GM13976 (cell line): Measurements from ENCODE around the gene RABAC1.
"Not testable (repeated sequence)": the region's sequence is repeated elsewhere in the genome, so short reads cannot be mapped to it uniquely, and the experiment has no call there.

Experiments
- DNase-seq: peaks from one replicate; pipeline ENCODE4 v3.0.0; 2012; ENCODE audit warnings: low spot score
- CTCF ChIP-seq: IDR thresholded peaks from 2 replicates; pipeline ENCODE4 v1.5.1; 2012; ENCODE audit warnings: borderline replicate concordance, mild to moderate bottlenecking; ENCODE audit not compliant: insufficient read depth; ENCODE audit errors: extremely low read depth, missing control alignments, control extremely low read depth
- in situ Hi-C: fragments of 300-500 bp; cut with MboI; formaldehyde crosslinking; loops from one replicate; pipeline ENCODE4 v1.12.0; 2022; ENCODE audit warnings: low sequenced_read_pairs, mixed read lengths, inconsistent platforms; ENCODE audit not compliant: unreplicated experiment

RABAC1 gene

GRCh38 chr19:41994521-41994971 is 35.4 kb upstream of the RABAC1 start:
- no peak for TF ChIP-seq CTCF

GRCh38 chr19:41993612-41994483 is 34.7 kb upstream of the RABAC1 start, which contains the start of gene ATP1A3:
Gene ATP1A3, minus strand, starts transcription at chr19:41994230. Its CDS starts 154 bp downstream, at chr19:41994076.
- no peak for TF ChIP-seq CTCF
- peak; percentile 89 for DNase-seq
- in situ Hi-C loops, result no loop called here

More at GRCh38 chr19:41994521-41994971, 35.4 kb upstream of the RABAC1 start:
- no peak for DNase-seq
- in situ Hi-C loops, result no loop called here

- in situ Hi-C loops, DNase-seq: not testable (repeated sequence)
Measured at GRCh38 chr19:41991925-41992569, 32.9 kb upstream of the RABAC1 start.

GRCh38 chr19:41991025-41991424 is 31.9 kb upstream of the RABAC1 start:
- no peak for DNase-seq
- TF ChIP-seq CTCF, result no peak
- in situ Hi-C loops, result no loop called here

- in situ Hi-C loops, result no loop called here
- DNase-seq, result no peak
- TF ChIP-seq CTCF, result no peak
Measured at GRCh38 chr19:41990615-41991014, 31.5 kb upstream of the RABAC1 start.

- in situ Hi-C loops, result no loop called here
- TF ChIP-seq CTCF, result no peak
- no peak for DNase-seq
Measured at GRCh38 chr19:41990028-41990427, 30.9 kb upstream of the RABAC1 start.

GRCh38 chr19:41988947-41989346 is 29.8 kb upstream of the RABAC1 start:
- in situ Hi-C loops, result no loop called here
- DNase-seq, result no peak

More at GRCh38 chr19:41988947-41989346, 29.8 kb upstream of the RABAC1 start:
- no peak for TF ChIP-seq CTCF
